Liver (tissue), 3 donors: ENCODE data around the gene TRIP12.

Experiments used
- CTCF ChIP-seq: fragments of 150-350 bp; IDR thresholded peaks from 2 replicates; pipeline ENCODE4 v1.5.1; 2017; ENCODE audit warnings: improper control_type of control experiment, low read depth, low read length; ENCODE audit not compliant: missing input control
- EGR1 ChIP-seq, 2 donors: IDR thresholded peaks; 2 replicates each; pipeline ENCODE4 v1.6.1; 2016 to 2018; ENCODE audit warnings: antibody characterized with exemption in 2 of 2, low read depth in 2 of 2
- GABPA ChIP-seq, 2 donors: IDR thresholded peaks in 1 of 2; conservative IDR thresholded peaks in 1 of 2; 2 replicates each; pipeline ENCODE4 v1.6.1; 2016; ENCODE audit warnings: antibody characterized with exemption in 2 of 2, mild to moderate bottlenecking in 1 of 2, moderate library complexity in 1 of 2
- HNF4A ChIP-seq, 2 donors: conservative IDR thresholded peaks; 2 replicates each; pipeline ENCODE4 v1.6.1; 2016; ENCODE audit warnings: antibody characterized with exemption in 2 of 2, mild to moderate bottlenecking in 2 of 2
- MAX ChIP-seq: IDR thresholded peaks from 2 replicates; pipeline ENCODE4 v1.6.1; 2016; ENCODE audit warnings: antibody characterized with exemption
- RAD21 ChIP-seq, 2 donors: IDR thresholded peaks; 2 replicates each; pipeline ENCODE4 v1.6.1; 2016; ENCODE audit warnings: antibody characterized with exemption in 2 of 2, mild to moderate bottlenecking in 2 of 2
- REST ChIP-seq: IDR thresholded peaks from 2 replicates; pipeline ENCODE4 v1.6.1; 2016; ENCODE audit warnings: antibody characterized with exemption, mild to moderate bottlenecking
- RXRA ChIP-seq, 2 donors: IDR thresholded peaks; 2 replicates each; pipeline ENCODE4 v1.6.1; 2017 to 2018; ENCODE audit warnings: antibody characterized with exemption in 2 of 2, mild to moderate bottlenecking in 1 of 2
- SP1 ChIP-seq: IDR thresholded peaks from 2 replicates; pipeline ENCODE4 v1.6.1; 2018; ENCODE audit warnings: antibody characterized with exemption, mild to moderate bottlenecking
- TAF1 ChIP-seq: conservative IDR thresholded peaks from 2 replicates; pipeline ENCODE4 v1.6.1; 2016; ENCODE audit warnings: antibody characterized with exemption, mild to moderate bottlenecking
- ZBTB33 ChIP-seq: IDR thresholded peaks from 2 replicates; pipeline ENCODE4 v1.6.1; 2016; ENCODE audit warnings: antibody characterized with exemption
- donor health status: healthy.
- donor health status: healthy.

- TF ChIP-seq CTCF (no peak), RXRA (IDR thresholded peaks at IDR 0.05) (peak in 1 of 2 donors; percentile 20), HNF4A (conservative IDR thresholded peaks at IDR 0.05) (peak; percentile 44 to 52), RAD21 (IDR thresholded peaks at IDR 0.05) (no peak), SP1 (no peak), GABPA (IDR thresholded peaks at IDR 0.05 in 1 of 2, conservative IDR thresholded peaks at IDR 0.05 in 1 of 2) (no peak), ZBTB33 (no peak), MAX (peak; percentile 20), EGR1 (IDR thresholded peaks at IDR 0.05; ENCODE audit: low read depth in 2 of 2) (no peak), TAF1 (no peak), REST (no peak)
These were observed 123.2 kb downstream of the TRIP12 start for GRCh38 chr2:229798446-229799155.
